HFFc6 (cell line): ENCODE results near the gene RNF150. TPM values are rescaled to one million over a fixed set of nuclear protein-coding genes. Genes with fewer than 3 reads are reported as not detected.

Source experiments
- DNase-seq: peaks from one replicate; pipeline ENCODE4 v3.0.0-alpha.2; 2018
- H3K27ac Mint-ChIP-seq: 2 replicates; pipeline ENCODE4 v1.8.0; 2020; ENCODE audit warnings: mild to moderate bottlenecking, mixed read lengths
- H3K27me3 Mint-ChIP-seq: 2 replicates; pipeline ENCODE4 v1.8.0; 2021; ENCODE audit warnings: mild to moderate bottlenecking, moderate library complexity, mixed read lengths; ENCODE audit not compliant: insufficient read depth
- H3K36me3 Mint-ChIP-seq: 2 replicates; pipeline ENCODE4 v1.8.0; 2021; ENCODE audit warnings: low read depth, mixed read lengths
- H3K4me1 Mint-ChIP-seq: 2 replicates; pipeline ENCODE4 v1.8.0; 2020; ENCODE audit warnings: low read depth, mixed read lengths
- H3K4me3 Mint-ChIP-seq: 2 replicates; pipeline ENCODE4 v1.8.0; 2020; ENCODE audit warnings: mild to moderate bottlenecking, moderate library complexity, mixed read lengths
- H3K9me3 Mint-ChIP-seq: 2 replicates; pipeline ENCODE4 v1.8.0; 2020; ENCODE audit warnings: mild to moderate bottlenecking, mixed read lengths
- total RNA-seq, 6 experiments: library from RNA; stranded (reverse); fragmentation: NEBNext Ultra II Directional; extraction: Animal tissue kit (Norgen Biotek cat#: 25700); gene quantifications; 2 replicates in 1 of 6; 3 replicates in 5 of 6; pipeline ENCODE4 v1.2.3, GENCODE V29; 2021
- TF ChIP-seq, protein P1 (sequence below): fragments of 200-600 bp; sonication (generic); IDR thresholded peaks from 2 replicates; pipeline ENCODE4 v1.5.0; 2021; ENCODE audit warnings: antibody characterized with exemption, mild to moderate bottlenecking

The RNF150 gene
- total RNA-seq, 6 experiments from 2014 or later = 15.1 to 24.2 (median 20.7) TPM

DNA sequence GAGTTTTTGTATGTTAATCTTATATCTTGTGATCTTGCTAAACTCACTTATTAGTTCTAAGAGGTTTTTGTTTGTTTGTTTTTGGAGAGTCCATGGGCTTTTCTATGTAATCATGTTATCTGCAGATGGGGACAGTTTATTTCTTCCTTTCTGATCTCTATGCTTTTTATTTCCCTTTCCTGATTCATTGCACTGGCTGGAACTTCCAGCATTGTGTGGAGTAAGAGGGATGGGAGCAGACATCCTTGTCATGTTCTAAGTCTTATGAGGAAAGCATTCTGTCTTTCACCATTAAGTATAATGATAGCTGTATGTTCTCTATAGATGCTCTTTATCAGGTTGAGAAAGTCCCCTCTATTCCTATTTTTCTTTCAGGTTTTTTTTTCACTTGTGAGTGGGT lies 286.5 kb downstream of the RNF150 start:
- Mint-ChIP-seq H3K4me1 (no peaks in the 10 kb centered on the region), H3K9me3 (no peaks in the 10 kb centered on the region), H3K4me3 (no peak overlapping the region), H3K27ac (no peak overlapping the region), H3K27me3 (peaks cover 28% of the 10 kb centered on the region), H3K36me3 (no peaks in the 10 kb centered on the region)
- TF ChIP-seq, protein P1, sequence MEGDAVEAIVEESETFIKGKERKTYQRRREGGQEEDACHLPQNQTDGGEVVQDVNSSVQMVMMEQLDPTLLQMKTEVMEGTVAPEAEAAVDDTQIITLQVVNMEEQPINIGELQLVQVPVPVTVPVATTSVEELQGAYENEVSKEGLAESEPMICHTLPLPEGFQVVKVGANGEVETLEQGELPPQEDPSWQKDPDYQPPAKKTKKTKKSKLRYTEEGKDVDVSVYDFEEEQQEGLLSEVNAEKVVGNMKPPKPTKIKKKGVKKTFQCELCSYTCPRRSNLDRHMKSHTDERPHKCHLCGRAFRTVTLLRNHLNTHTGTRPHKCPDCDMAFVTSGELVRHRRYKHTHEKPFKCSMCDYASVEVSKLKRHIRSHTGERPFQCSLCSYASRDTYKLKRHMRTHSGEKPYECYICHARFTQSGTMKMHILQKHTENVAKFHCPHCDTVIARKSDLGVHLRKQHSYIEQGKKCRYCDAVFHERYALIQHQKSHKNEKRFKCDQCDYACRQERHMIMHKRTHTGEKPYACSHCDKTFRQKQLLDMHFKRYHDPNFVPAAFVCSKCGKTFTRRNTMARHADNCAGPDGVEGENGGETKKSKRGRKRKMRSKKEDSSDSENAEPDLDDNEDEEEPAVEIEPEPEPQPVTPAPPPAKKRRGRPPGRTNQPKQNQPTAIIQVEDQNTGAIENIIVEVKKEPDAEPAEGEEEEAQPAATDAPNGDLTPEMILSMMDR = no peak
- no peak for DNase-seq

GRCh38 chr4:140844061-140844460 lies 289.2 kb downstream of the RNF150 start:
- no peak for DNase-seq

GRCh38 chr4:140841186-140841585 lies 292.1 kb downstream of the RNF150 start:
- TF ChIP-seq, protein P1 = no peak
- Mint-ChIP-seq H3K4me3 (no peak overlapping the region), H3K4me1 (no peaks in the 10 kb centered on the region), H3K36me3 (no peaks in the 10 kb centered on the region), H3K27me3 (peaks cover 26% of the 10 kb centered on the region), H3K9me3 (0 out of 2 replicates have a peak, but pooled peaks cover 3% of the 10 kb centered on the region), H3K27ac (no peak overlapping the region)
- DNase-seq = no peak

More at GRCh38 chr4:140844061-140844460, 289.2 kb downstream of the RNF150 start:
- H3K4me1 Mint-ChIP-seq = no peaks in the 10 kb centered on the region
- no peak overlapping the region for H3K4me3 Mint-ChIP-seq
- TF ChIP-seq, protein P1 = no peak
- H3K27me3 Mint-ChIP-seq = peaks cover 30% of the 10 kb centered on the region
- H3K36me3 Mint-ChIP-seq = no peaks in the 10 kb centered on the region
- no peak overlapping the region for H3K27ac Mint-ChIP-seq
- 0 out of 2 replicates have a peak, but pooled peaks cover 3% of the 10 kb centered on the region for H3K9me3 Mint-ChIP-seq

GRCh38 chr4:140839888-140840790 lies 293.1 kb downstream of the RNF150 start:
- H3K27me3 Mint-ChIP-seq = peaks cover 20% of the 10 kb centered on the region
- TF ChIP-seq, protein P1 = no peak
- H3K4me3 Mint-ChIP-seq = no peak overlapping the region
- no peaks in the 10 kb centered on the region for H3K4me1 Mint-ChIP-seq
- no peak for DNase-seq
- H3K27ac Mint-ChIP-seq = no peak overlapping the region
- H3K9me3 Mint-ChIP-seq = 0 out of 2 replicates have a peak, but pooled peaks cover 3% of the 10 kb centered on the region
- no peaks in the 10 kb centered on the region for H3K36me3 Mint-ChIP-seq

DNA sequence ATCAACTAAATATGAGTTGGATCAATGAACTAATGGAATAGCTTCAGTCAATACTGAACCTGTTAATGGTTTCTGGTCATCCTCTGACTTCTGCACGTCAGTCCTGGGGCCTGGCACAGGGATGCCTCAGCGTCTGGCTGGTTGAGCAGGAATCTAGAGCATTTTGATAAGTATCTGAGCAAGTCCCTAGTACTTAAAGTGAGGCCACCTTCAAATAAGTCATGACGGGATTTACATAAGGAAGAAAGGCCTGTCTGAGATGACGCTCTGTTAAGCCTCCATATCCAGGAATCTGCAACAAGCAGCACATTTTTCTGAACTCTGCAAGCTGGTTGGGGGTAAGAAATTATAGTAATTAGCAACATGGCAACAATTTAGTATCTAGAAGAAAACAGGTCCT lies 293.9 kb downstream of the RNF150 start:
- Mint-ChIP-seq H3K9me3 (0 out of 2 replicates have a peak, but pooled peaks cover 3% of the 10 kb centered on the region), H3K27me3 (peaks cover 18% of the 10 kb centered on the region), H3K4me3 (no peak overlapping the region), H3K27ac (no peak overlapping the region), H3K4me1 (no peaks in the 10 kb centered on the region), H3K36me3 (no peaks in the 10 kb centered on the region)
- TF ChIP-seq, protein P1 = no peak
- DNase-seq = no peak
